GM19351 (cell line): ENCODE results near the gene STX11.
"Not testable (repeated sequence)": the region's sequence is repeated elsewhere in the genome, so short reads cannot be mapped to it uniquely, and the experiment has no call there.

Source experiments
- ATAC-seq: cut with Tn5 transposase; IDR thresholded peaks from one replicate; pipeline ENCODE4 v1.9.1; 2021; ENCODE audit warnings: mild to moderate bottlenecking, moderate library complexity; ENCODE audit not compliant: unreplicated experiment

Gene STX11

GRCh38 chr6:144149894-144150709 lies at the start of gene STX11:
STX11 (plus strand) TSS chr6:144150517; CDS start chr6:144186628, 36,111 bp downstream.
- ATAC-seq, result peak; percentile 66

GRCh38 chr6:144103026-144103563 lies 47.2 kb upstream of the STX11 start:
- ATAC-seq, result no peak

- no peak for ATAC-seq
Measured at GRCh38 chr6:144104488-144104887, 45.8 kb upstream of the STX11 start.

- ATAC-seq, result peak; percentile 97
Measured at GRCh38 chr6:144104898-144105487, 45.3 kb upstream of the STX11 start.

GRCh38 chr6:144106206-144106605 lies 44.1 kb upstream of the STX11 start:
- ATAC-seq, result no peak

GRCh38 chr6:144110210-144110609 lies 40.1 kb upstream of the STX11 start:
- ATAC-seq, result no peak

GRCh38 chr6:144113366-144113765 lies 37.0 kb upstream of the STX11 start:
- no peak for ATAC-seq

- no peak for ATAC-seq
Measured at GRCh38 chr6:144115219-144115618, 35.1 kb upstream of the STX11 start.

GRCh38 chr6:144119376-144119775 lies 30.9 kb upstream of the STX11 start:
- ATAC-seq, result no peak

GRCh38 chr6:144122861-144123260 lies 27.5 kb upstream of the STX11 start:
- no peak for ATAC-seq

- no peak for ATAC-seq
Measured at GRCh38 chr6:144123421-144123820, 26.9 kb upstream of the STX11 start.

GRCh38 chr6:144123836-144124235 lies 26.5 kb upstream of the STX11 start:
- ATAC-seq, result no peak

GRCh38 chr6:144127097-144127496 lies 23.2 kb upstream of the STX11 start:
- no peak for ATAC-seq

- ATAC-seq, result no peak
Measured at GRCh38 chr6:144129469-144129868, 20.8 kb upstream of the STX11 start.

GRCh38 chr6:144131248-144131709 lies 19.0 kb upstream of the STX11 start:
- ATAC-seq, result peak; percentile 60

GRCh38 chr6:144132167-144132690 lies 18.1 kb upstream of the STX11 start:
- ATAC-seq, result not testable (repeated sequence)

- ATAC-seq, result no peak
Measured at GRCh38 chr6:144133225-144133821, 17.0 kb upstream of the STX11 start.

- no peak for ATAC-seq
Measured at GRCh38 chr6:144134176-144134575, 16.1 kb upstream of the STX11 start.

- ATAC-seq, result no peak
Measured at GRCh38 chr6:144134737-144135136, 15.6 kb upstream of the STX11 start.

- ATAC-seq, result no peak
Measured at GRCh38 chr6:144138542-144138941, 11.8 kb upstream of the STX11 start.

GRCh38 chr6:144139817-144140216 lies 10.5 kb upstream of the STX11 start:
- no peak for ATAC-seq
